Psoas muscle (tissue), 8 donors: ENCODE measurements around the gene PCDHA1. TPM values are rescaled to one million over a fixed set of nuclear protein-coding genes. Genes with fewer than 3 reads are reported as not detected.

Experiments used
- ATAC-seq, 4 donors: fragments of 200-7000 bp; cut with Tn5 transposase; one replicate each; pipeline ENCODE4 v1.9.1; 2020; ENCODE audit warnings: moderate library complexity in 3 of 4, mild to moderate bottlenecking in 2 of 4
- DNase-seq, 2 donors: peaks; one replicate each; pipeline ENCODE4 v3.0.0-alpha.2; 2020
- H3K27ac ChIP-seq: fragments of 200-600 bp; one replicate; pipeline ENCODE4 v1.8.0; 2022
- H3K27me3 ChIP-seq, 3 donors: fragments of 200-600 bp in 1 of 3; one replicate each; pipeline versions ENCODE4 v1.6.1 to v1.8.0; 2013 to 2022; ENCODE audit warnings: low read length in 2 of 3, mild to moderate bottlenecking in 2 of 3, moderate library complexity in 1 of 3; ENCODE audit not compliant: insufficient read depth in 3 of 3
- H3K36me3 ChIP-seq, 2 donors: fragments of 200-600 bp in 1 of 2; one replicate each; pipeline versions ENCODE4 v1.6.1 to v1.8.0; 2013 to 2022; ENCODE audit warnings: low read depth in 1 of 2, mild to moderate bottlenecking in 1 of 2, moderate library complexity in 1 of 2; ENCODE audit not compliant: insufficient read depth in 1 of 2
- H3K4me1 ChIP-seq: fragments of 200-600 bp; one replicate; pipeline ENCODE4 v1.8.0; 2022
- H3K4me3 ChIP-seq: fragments of 200-600 bp; one replicate; pipeline ENCODE4 v1.8.0; 2022; ENCODE audit warnings: mild to moderate bottlenecking
- H3K9me3 ChIP-seq: fragments of 200-600 bp; one replicate; pipeline ENCODE4 v1.8.0; 2022
- WGBS, 3 donors: extraction: QIAGEN DNeasy Blood & Tissue Kit; methylation state at CpG; one replicate each; pipeline versions ENCODE4 v1.1.6 to v1.1.7; 2013; 5-methylcytosine and 5-hydroxymethylcytosine counted together
- intact Hi-C, 2 donors: fragments of 100-400 bp; cut with DNase I; formaldehyde crosslinking; loops; one replicate each; pipeline versions ENCODE4 v1.11.0 to v1.14.2; 2022
- polyA plus RNA-seq, 3 donors: library from polyadenylated mRNA; stranded (reverse); fragments of 200-250 nt; gene quantifications; one replicate each; pipeline ENCODE4 v1.2.3, GENCODE V29; 2013
- total RNA-seq, 4 donors: library from RNA; stranded (reverse); fragmentation: NEBNext Ultra II Directional in 2 of 4; extraction: Animal tissue kit (Norgen Biotek cat#: 25700) in 2 of 4; gene quantifications; one replicate each; pipeline versions ENCODE4 v1.2.1 to v1.2.4, GENCODE V29; 2021 to 2023
- TF ChIP-seq, protein P1 (sequence below): fragments of 200-600 bp; IDR thresholded peaks from one replicate; pipeline ENCODE4 v1.8.0; 2022; ENCODE audit warnings: antibody characterized with exemption
- donor health status: healthy with polysubstance abuse.
- donor health status: DM: no; HTN: no; CAD: no; lungs with moderate emphysema.
- donor health status: Bipolar disorder and iron deficiency.
- donor health status: healthy.
- donor health status: DM: yes; HTN: yes; CAD: no.
- donor health status: DM: no; HTN: no; CAD: no.
- donor health status: DM: no; HTN: no; CAD: no.
- donor health status: DM: yes; HTN: yes; CAD: no.

Gene PCDHA1
- total and polyA plus RNA-seq, 7 donors, result 0.10 TPM; not detected in 6

DNA sequence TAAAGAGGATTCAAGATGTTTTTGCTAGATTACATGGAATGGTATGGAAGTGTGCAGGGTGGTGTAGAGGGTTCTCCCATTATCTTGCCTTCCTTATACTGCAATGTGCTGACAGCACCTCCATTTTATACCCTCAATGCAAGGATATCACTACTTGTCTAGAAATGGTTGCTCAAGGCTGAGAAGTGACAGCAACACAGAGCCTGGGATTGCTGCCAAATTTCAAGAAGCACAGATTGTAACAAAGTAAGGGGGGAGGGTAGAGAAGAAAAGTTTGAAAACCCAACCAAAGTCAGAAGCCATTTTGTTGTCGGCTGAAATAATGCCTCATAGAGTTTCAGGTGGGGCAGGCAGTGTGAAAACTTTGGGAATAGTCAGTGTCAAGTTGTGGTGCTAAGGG lies 210.1 kb downstream of the PCDHA1 start:
- intact Hi-C loops, result no loop called here
- TF ChIP-seq, protein P1, sequence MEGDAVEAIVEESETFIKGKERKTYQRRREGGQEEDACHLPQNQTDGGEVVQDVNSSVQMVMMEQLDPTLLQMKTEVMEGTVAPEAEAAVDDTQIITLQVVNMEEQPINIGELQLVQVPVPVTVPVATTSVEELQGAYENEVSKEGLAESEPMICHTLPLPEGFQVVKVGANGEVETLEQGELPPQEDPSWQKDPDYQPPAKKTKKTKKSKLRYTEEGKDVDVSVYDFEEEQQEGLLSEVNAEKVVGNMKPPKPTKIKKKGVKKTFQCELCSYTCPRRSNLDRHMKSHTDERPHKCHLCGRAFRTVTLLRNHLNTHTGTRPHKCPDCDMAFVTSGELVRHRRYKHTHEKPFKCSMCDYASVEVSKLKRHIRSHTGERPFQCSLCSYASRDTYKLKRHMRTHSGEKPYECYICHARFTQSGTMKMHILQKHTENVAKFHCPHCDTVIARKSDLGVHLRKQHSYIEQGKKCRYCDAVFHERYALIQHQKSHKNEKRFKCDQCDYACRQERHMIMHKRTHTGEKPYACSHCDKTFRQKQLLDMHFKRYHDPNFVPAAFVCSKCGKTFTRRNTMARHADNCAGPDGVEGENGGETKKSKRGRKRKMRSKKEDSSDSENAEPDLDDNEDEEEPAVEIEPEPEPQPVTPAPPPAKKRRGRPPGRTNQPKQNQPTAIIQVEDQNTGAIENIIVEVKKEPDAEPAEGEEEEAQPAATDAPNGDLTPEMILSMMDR, result no peak
- ATAC-seq, result no peak
- Histone ChIP-seq H3K9me3 (no peaks in the 10 kb centered on the region), H3K27me3 (peaks cover 2 to 5% (median 2%) of the 10 kb centered on the region in 3 donors), H3K36me3 (no peaks in the 10 kb centered on the region), H3K4me1 (no peaks in the 10 kb centered on the region), H3K4me3 (no peak overlapping the region), H3K27ac (no peak overlapping the region)
- WGBS, 3 donors, result 77 to 86% (median 79%) methylated on average over 1 of the region's 1 CpG
- no peak for DNase-seq

GRCh38 chr5:140998921-140999410 lies 213.0 kb downstream of the PCDHA1 start:
- no peak overlapping the region for H3K4me3 ChIP-seq
- TF ChIP-seq, protein P1, result no peak
- no peaks in the 10 kb centered on the region for H3K4me1 ChIP-seq
- no peaks in the 10 kb centered on the region for H3K36me3 ChIP-seq
- H3K9me3 ChIP-seq, result no peaks in the 10 kb centered on the region
- ATAC-seq (no peak), DNase-seq (no peak)
- WGBS, 3 donors, result 65 to 81% (median 73%) methylated on average over 2 of the region's 2 CpGs
- no peak overlapping the region for H3K27ac ChIP-seq
- peaks cover 2 to 18% (median 5%) of the 10 kb centered on the region in 3 donors for H3K27me3 ChIP-seq
- intact Hi-C loops, result no loop called here

GRCh38 chr5:141001446-141001843 lies 215.5 kb downstream of the PCDHA1 start:
- WGBS, 3 donors, result 2 to 4% (median 4%) methylated on average over 9 of the region's 9 CpGs
- H3K27me3 ChIP-seq, result peaks cover 2 to 18% (median 5%) of the 10 kb centered on the region in 3 donors
- H3K4me3 ChIP-seq, result no peak overlapping the region
- DNase-seq, result no peak
- TF ChIP-seq, protein P1, result no peak
- no peaks in the 10 kb centered on the region for H3K9me3 ChIP-seq
- intact Hi-C loops, result no loop called here
- H3K4me1 ChIP-seq, result no peaks in the 10 kb centered on the region
- no peak for ATAC-seq
- H3K27ac ChIP-seq, result no peak overlapping the region
- no peaks in the 10 kb centered on the region for H3K36me3 ChIP-seq

- H3K27me3 ChIP-seq, result peaks cover 2 to 18% (median 5%) of the 10 kb centered on the region in 3 donors
- H3K4me1 ChIP-seq, result no peaks in the 10 kb centered on the region
- DNase-seq (peak in 1 of 2 donors; percentile 10), ATAC-seq (no peak)
- TF ChIP-seq, protein P1, result no peak
- 2 to 4% (median 4%) methylated on average over 19 of the region's 19 CpGs for WGBS, 3 donors
- H3K36me3 ChIP-seq, result no peaks in the 10 kb centered on the region
- H3K9me3 ChIP-seq, result no peaks in the 10 kb centered on the region
- no peak overlapping the region for H3K4me3 ChIP-seq
- intact Hi-C loops, result no loop called here
- H3K27ac ChIP-seq, result no peak overlapping the region
These were observed 216.1 kb downstream of the PCDHA1 start for GRCh38 chr5:141001844-141002604.
